ENCODE measurements around the gene A2M. TPM values are rescaled to one million over a fixed set of nuclear protein-coding genes. Genes with fewer than 3 reads are reported as not detected.

The A2M gene
- total RNA-seq, 6 donors from 2014 or later: 314 to 2,437 (median 1,163) TPM

DNA sequence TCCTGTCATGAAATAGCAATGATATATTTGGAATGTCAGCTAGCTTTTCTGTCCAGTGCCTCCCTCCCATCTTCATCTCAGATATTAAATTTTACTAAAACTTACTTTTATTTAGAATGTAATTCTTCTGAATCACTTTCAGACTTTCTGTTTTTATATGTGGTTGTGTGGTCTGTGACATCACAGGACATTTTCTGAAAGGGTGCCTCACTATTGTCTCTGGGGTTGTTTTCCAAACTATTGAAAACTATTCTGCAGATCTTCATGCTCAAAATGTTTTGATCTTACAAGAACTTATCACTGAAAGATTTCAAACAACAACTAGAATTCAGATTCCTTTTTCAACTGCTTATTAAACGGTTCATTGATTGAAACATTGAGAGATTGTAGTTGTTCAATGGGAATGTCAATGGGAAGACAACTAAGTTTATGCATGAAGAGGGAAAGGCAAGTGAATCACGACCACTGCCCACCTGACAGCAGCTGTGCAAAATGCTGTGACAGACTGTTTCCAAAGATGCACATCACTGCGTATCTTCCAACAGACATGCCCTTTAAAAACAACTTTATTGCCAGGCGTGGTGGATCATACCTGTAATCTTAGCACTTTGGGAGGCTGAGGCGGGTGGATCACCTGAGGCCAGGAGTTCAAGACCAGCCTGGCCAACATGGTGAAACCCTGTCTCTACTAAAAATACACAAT, 75.1 kb downstream of the A2M start:
- TF ChIP-seq POLR2AphosphoS5 (IDR thresholded peaks at IDR 0.05): no peak
- TF ChIP-seq EP300 (IDR thresholded peaks at IDR 0.05): no peak
- TF ChIP-seq POLR2A (IDR thresholded peaks at IDR 0.05): no peak
- TF ChIP-seq, protein P1, sequence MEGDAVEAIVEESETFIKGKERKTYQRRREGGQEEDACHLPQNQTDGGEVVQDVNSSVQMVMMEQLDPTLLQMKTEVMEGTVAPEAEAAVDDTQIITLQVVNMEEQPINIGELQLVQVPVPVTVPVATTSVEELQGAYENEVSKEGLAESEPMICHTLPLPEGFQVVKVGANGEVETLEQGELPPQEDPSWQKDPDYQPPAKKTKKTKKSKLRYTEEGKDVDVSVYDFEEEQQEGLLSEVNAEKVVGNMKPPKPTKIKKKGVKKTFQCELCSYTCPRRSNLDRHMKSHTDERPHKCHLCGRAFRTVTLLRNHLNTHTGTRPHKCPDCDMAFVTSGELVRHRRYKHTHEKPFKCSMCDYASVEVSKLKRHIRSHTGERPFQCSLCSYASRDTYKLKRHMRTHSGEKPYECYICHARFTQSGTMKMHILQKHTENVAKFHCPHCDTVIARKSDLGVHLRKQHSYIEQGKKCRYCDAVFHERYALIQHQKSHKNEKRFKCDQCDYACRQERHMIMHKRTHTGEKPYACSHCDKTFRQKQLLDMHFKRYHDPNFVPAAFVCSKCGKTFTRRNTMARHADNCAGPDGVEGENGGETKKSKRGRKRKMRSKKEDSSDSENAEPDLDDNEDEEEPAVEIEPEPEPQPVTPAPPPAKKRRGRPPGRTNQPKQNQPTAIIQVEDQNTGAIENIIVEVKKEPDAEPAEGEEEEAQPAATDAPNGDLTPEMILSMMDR (IDR thresholded peaks at IDR 0.05): no peak
- no peaks in the 10 kb centered on the region for H3K4me1 ChIP-seq
- 78 to 82% methylated on average over 5 of the region's 5 CpGs for WGBS, 2 donors
- no peaks in the 10 kb centered on the region for H3K36me3 ChIP-seq
- H3K27me3 ChIP-seq: no peaks in the 10 kb centered on the region
- ATAC-seq (ENCODE audit: low FRiP score in 2 of 2) (no peak), DNase-seq (no peak)
- H3K4me3 ChIP-seq: no peak overlapping the region
- H3K27ac ChIP-seq: no peak overlapping the region
- H3K9me3 ChIP-seq: no peaks in the 10 kb centered on the region

DNA sequence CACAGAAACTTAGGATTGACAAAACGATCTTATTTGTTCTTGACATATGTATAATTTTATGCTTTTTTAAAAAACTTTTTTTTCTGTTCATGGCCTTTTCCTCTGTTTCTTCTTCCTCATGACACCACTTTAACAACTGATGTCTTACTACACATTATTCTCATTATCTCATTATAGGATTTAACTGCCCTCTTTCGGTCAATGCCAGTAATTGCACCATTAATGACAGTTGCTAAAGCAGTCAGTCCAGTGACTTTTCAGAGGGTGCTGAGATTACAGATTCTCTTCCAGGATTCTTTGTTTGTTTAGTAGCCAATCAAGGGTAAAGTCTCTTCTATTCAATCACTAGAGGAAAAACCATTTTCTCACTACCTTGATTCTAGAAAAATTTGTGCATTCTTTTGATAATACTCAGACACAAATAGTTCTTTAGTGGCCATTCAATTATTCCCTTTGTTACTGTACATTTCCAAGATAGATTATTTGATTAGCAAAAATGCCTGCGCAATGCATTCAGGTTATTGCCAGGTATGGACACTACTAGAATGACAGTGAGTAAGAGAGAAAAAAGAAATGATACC, 76.2 kb downstream of the A2M start:
- TF ChIP-seq, protein P1 (IDR thresholded peaks at IDR 0.05): peak; percentile 63 to 81 (median 74)
- TF ChIP-seq POLR2AphosphoS5 (IDR thresholded peaks at IDR 0.05): no peak
- 12 to 16% methylated on average over 3 of the region's 3 CpGs for WGBS, 2 donors
- peak in 1 of 2 donors; percentile 78 for ATAC-seq (ENCODE audit: low FRiP score in 2 of 2)
- H3K27ac ChIP-seq: no peak overlapping the region
- DNase-seq: no peak
- no peaks in the 10 kb centered on the region for H3K9me3 ChIP-seq
- H3K36me3 ChIP-seq: no peaks in the 10 kb centered on the region
- no peak overlapping the region for H3K4me3 ChIP-seq
- no peaks in the 10 kb centered on the region for H3K27me3 ChIP-seq
- no peaks in the 10 kb centered on the region for H3K4me1 ChIP-seq

DNA sequence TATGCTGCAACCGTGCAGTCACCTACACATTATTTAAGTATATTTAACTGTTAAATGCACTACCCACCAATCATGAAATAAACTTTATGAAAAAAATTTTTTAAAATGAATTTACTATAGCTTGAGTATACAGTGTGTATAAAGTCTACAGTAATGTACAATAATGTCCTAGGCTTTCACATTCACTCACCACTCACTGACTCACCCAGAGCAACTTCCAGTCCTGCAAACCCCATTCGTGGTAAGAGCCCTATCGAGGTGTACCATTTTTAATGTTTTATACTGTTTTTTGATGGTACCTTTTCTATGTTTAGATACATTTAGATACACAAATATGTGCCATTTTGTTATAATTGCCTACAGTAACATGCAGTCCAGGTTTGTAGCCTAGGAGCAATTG, 78.3 kb downstream of the A2M start:
- DNase-seq: no peak
- no peak for TF ChIP-seq POLR2A (IDR thresholded peaks at IDR 0.05)
- TF ChIP-seq EP300 (IDR thresholded peaks at IDR 0.05): no peak
- TF ChIP-seq POLR2AphosphoS5 (IDR thresholded peaks at IDR 0.05): no peak
- TF ChIP-seq, protein P1 (IDR thresholded peaks at IDR 0.05): no peak
- no peaks in the 10 kb centered on the region for H3K36me3 ChIP-seq
- H3K9me3 ChIP-seq: no peaks in the 10 kb centered on the region
- H3K27me3 ChIP-seq: no peaks in the 10 kb centered on the region
- H3K4me3 ChIP-seq: no peak overlapping the region
- no peaks in the 10 kb centered on the region for H3K4me1 ChIP-seq
- no peak for ATAC-seq (ENCODE audit: low FRiP score in 2 of 2)
- no peak overlapping the region for H3K27ac ChIP-seq
- WGBS, 2 donors: 82 to 86% methylated on average over 3 of the region's 3 CpGs

DNA sequence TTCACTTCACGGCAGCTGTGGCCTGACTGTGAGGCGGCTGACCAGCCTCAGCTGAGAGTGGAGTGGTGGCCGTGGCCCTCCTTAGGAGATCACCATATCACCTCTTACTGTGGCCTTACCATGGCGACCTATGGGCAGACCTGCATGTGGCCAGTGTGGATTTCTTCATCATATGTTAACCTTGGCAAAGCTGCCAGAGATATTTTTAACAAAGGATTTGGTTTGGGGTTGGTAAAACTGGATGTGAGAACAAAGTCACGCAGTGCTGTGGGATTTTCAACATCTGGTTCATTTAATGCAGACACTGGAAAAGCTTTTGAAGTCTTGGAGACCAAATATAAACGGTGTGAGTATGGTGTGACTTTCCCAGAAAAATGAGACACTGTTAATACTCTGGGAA, 79.5 kb downstream of the A2M start:
- no peak overlapping the region for H3K4me3 ChIP-seq
- no peaks in the 10 kb centered on the region for H3K27me3 ChIP-seq
- TF ChIP-seq POLR2A (IDR thresholded peaks at IDR 0.05) (no peak), EP300 (IDR thresholded peaks at IDR 0.05) (no peak), POLR2AphosphoS5 (IDR thresholded peaks at IDR 0.05) (no peak)
- TF ChIP-seq, protein P1 (IDR thresholded peaks at IDR 0.05): no peak
- WGBS, 2 donors: 78 to 82% methylated on average over 6 of the region's 6 CpGs
- H3K9me3 ChIP-seq: no peaks in the 10 kb centered on the region
- H3K36me3 ChIP-seq: no peaks in the 10 kb centered on the region
- H3K27ac ChIP-seq: no peak overlapping the region
- DNase-seq: no peak
- ATAC-seq (ENCODE audit: low FRiP score in 2 of 2): no peak
- H3K4me1 ChIP-seq: no peaks in the 10 kb centered on the region

DNA sequence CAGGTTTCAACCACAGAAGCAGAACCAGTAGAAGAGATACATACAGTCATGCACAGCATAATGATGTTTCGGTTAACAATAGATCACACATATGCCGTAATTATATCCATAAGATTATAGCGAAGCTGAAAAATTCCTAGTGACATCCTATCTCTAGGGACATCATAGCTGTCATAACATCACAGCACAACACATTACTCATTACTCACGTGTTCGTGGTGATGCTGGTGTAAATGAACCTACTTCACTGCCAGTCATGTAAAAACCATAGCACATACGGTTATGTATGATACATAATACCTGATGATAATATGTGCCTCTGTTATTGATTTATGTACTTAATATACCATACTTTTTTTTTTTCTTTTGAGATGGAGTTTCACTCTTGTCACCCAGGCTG, 81.6 kb downstream of the A2M start:
- Histone ChIP-seq H3K27me3 (no peaks in the 10 kb centered on the region), H3K9me3 (no peaks in the 10 kb centered on the region), H3K4me3 (no peak overlapping the region), H3K27ac (no peak overlapping the region), H3K4me1 (no peaks in the 10 kb centered on the region), H3K36me3 (no peaks in the 10 kb centered on the region)
- 94% methylated on average over 6 of the region's 6 CpGs for WGBS, 2 donors
- ATAC-seq (ENCODE audit: low FRiP score in 2 of 2) (no peak), DNase-seq (no peak)
- TF ChIP-seq POLR2A (IDR thresholded peaks at IDR 0.05) (no peak), POLR2AphosphoS5 (IDR thresholded peaks at IDR 0.05) (no peak), EP300 (IDR thresholded peaks at IDR 0.05) (no peak)
- TF ChIP-seq, protein P1 (IDR thresholded peaks at IDR 0.05): no peak

All from upper lobe of left lung (tissue), 6 donors.